Testis (tissue), 3 donors: Measurements from ENCODE around the gene HPCAL4. TPM values are rescaled to one million over a fixed set of nuclear protein-coding genes. Genes with fewer than 3 reads are reported as not detected.
A peak's percentile ranks its signal among the peaks of the same experiment; 100 is the strongest.

Experiments used
- DNase-seq: peaks from one replicate; pipeline ENCODE4 v3.0.0-alpha.2; 2019
- H3K27ac ChIP-seq, 2 donors: fragments of 200-600 bp; sonication (generic); one replicate each; pipeline ENCODE4 v1.5.1; 2019
- H3K27me3 ChIP-seq: fragments of 200-600 bp; sonication (generic); one replicate; pipeline ENCODE4 v1.5.1; 2019
- H3K36me3 ChIP-seq: fragments of 200-600 bp; sonication (generic); one replicate; pipeline ENCODE4 v1.5.1; 2017; ENCODE audit warnings: low read depth; ENCODE audit errors: missing control alignments
- H3K4me1 ChIP-seq: fragments of 200-600 bp; sonication (generic); one replicate; pipeline ENCODE4 v1.5.1; 2019
- H3K4me3 ChIP-seq, 2 donors: fragments of 200-600 bp; sonication (generic); one replicate each; pipeline ENCODE4 v1.5.1; 2017 to 2019
- H3K9me3 ChIP-seq: fragments of 200-600 bp; sonication (generic); one replicate; pipeline ENCODE4 v1.5.1; 2017
- POLR2A ChIP-seq: fragments of 450-650 bp; IDR thresholded peaks from one replicate; pipeline ENCODE4 v1.6.1; 2017; ENCODE audit warnings: antibody characterized with exemption, mild to moderate bottlenecking, moderate library complexity
- WGBS, 2 donors: methylation state at CpG; one replicate each; pipeline ENCODE4 v1.1.5; 2018; 5-methylcytosine and 5-hydroxymethylcytosine counted together
- intact Hi-C: fragments of 100-400 bp; cut with DNase I; formaldehyde crosslinking; loops from one replicate; pipeline ENCODE4 v1.15.1; 2023; ENCODE audit warnings: low total_unique reads
- polyA plus RNA-seq: library from polyadenylated mRNA; stranded (reverse); fragments of 350-450 nt; fragmentation: Illumina TruSeq; extraction: RNeasy Lipid Tissue Mini Kit (QIAGEN cat#74804); gene quantifications from one replicate; pipeline ENCODE4 v1.2.3, GENCODE V29; 2014; ENCODE audit warnings: low read depth, low replicate concordance; ENCODE audit not compliant: insufficient read depth
- total RNA-seq, 2 donors: library from RNA; depleted of rRNA; stranded (reverse); fragments of >200 nt; gene quantifications; one replicate each; pipeline ENCODE4 v1.2.3, GENCODE V29; 2016
- TF ChIP-seq, protein P1 (sequence below), 3 experiments: fragments of 450-650 bp in 2 of 3; fragments of 200-600 bp in 1 of 3; sonication (generic) in 1 of 3; IDR thresholded peaks; one replicate each; pipeline ENCODE4 v1.5.1; 2016 to 2019; ENCODE audit warnings: antibody characterized with exemption in 3 of 3, mild to moderate bottlenecking in 2 of 3, moderate library complexity in 1 of 3

HPCAL4 gene
- total and polyA plus RNA-seq, 3 donors from 2014 or later = 6.9 to 24.5 (median 17.3) TPM

DNA sequence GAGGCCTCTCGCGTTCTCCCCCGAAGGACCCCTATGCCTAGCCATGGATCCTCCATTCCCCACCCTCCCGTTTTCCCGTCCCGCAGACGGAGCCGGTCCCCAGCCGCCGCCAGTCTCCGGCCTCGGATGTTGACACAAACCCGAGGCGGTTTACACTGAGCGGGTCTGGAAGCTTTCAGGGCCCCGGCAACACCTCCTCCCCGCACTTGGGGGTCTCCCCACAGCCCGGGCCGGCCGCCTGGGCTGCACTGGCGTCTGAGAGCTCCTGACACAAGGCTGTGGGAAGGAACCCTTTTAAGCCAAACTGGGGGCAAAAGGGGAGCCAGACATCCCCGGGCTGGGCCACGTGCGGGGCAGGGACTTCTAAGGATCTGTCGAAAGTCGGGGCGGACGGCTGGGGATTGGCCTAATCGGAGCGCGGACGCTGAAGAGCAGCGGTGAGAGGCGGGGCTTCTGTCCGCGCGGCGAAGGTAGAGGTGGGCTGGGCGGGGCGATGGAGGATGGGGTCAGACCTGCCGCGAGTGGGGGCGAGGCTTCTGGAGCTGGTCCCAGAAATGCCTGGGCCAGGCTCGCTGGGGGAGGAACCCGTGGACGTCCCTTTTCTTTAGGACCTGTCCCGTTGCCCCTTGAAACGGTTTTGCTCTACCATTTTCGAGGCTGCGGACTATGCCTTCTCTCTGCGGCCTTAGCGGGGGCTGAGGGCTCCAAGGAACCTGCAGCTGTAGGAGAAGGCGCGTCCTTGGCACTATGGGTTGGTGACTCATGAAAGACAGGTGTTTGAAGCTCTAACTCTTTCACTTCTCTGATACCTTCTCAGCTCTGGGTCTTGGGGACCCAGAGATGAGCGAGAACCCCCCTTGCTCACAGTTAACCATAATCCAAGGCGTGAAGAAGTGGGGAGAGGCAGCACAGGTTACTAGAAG lies 1.2 kb upstream of the HPCAL4 start:
- TF ChIP-seq, protein P1, sequence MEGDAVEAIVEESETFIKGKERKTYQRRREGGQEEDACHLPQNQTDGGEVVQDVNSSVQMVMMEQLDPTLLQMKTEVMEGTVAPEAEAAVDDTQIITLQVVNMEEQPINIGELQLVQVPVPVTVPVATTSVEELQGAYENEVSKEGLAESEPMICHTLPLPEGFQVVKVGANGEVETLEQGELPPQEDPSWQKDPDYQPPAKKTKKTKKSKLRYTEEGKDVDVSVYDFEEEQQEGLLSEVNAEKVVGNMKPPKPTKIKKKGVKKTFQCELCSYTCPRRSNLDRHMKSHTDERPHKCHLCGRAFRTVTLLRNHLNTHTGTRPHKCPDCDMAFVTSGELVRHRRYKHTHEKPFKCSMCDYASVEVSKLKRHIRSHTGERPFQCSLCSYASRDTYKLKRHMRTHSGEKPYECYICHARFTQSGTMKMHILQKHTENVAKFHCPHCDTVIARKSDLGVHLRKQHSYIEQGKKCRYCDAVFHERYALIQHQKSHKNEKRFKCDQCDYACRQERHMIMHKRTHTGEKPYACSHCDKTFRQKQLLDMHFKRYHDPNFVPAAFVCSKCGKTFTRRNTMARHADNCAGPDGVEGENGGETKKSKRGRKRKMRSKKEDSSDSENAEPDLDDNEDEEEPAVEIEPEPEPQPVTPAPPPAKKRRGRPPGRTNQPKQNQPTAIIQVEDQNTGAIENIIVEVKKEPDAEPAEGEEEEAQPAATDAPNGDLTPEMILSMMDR (IDR thresholded peaks at IDR 0.05) = no peak
- no peak for TF ChIP-seq POLR2A
- H3K36me3 ChIP-seq = no peaks in the 10 kb centered on the region
- peak overlapping the region in 1 of 2 donors; percentile 31 for H3K27ac ChIP-seq
- H3K4me1 ChIP-seq = peaks cover 16% of the 10 kb centered on the region
- DNase-seq = peak; percentile 72
- intact Hi-C loops = no loop called here
- WGBS, 2 donors = 10 to 18% methylated on average over 31 to 56 of the region's 56 CpGs
- no peaks in the 10 kb centered on the region for H3K9me3 ChIP-seq
- H3K4me3 ChIP-seq = peak overlapping the region; percentile 37 to 58
- H3K27me3 ChIP-seq = no peaks in the 10 kb centered on the region

DNA sequence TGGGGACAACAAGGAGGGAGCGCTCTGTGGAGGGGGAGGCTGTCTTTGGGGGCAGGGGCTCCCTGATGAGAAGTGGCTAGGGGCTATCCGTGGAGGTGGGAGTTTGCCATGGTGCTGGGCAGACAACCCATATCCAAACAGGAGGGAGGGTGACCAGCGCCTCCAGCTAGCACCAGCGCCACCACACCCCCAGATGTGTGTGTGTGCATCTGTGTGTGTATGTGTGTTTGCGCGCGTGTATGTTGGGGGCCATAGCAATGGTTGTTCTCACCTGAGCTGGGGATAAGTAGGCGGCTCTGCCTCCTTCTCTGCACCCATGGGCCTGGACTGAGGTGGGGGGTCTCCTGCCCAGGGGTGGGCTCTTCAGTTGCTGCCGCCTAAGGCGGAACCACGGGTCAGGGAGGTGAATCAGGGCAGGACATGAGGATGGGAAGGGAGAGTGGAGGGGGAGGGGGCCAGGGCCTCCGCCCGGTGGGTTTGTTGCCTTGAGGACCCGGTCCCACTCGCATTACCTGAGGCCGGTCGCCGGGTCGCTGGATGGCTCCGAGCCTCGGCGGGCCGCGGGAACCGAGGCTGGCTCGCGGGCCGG lies 345 bp downstream of the HPCAL4 start:
- Histone ChIP-seq H3K27me3 (no peaks in the 10 kb centered on the region), H3K4me1 (peaks cover 16% of the 10 kb centered on the region), H3K4me3 (peak overlapping the region; percentile 37 to 58), H3K36me3 (no peaks in the 10 kb centered on the region), H3K9me3 (no peaks in the 10 kb centered on the region), H3K27ac (no peak overlapping the region)
- intact Hi-C loops = no loop called here
- DNase-seq = no peak
- TF ChIP-seq, protein P1 (IDR thresholded peaks at IDR 0.05) = no peak
- no peak for TF ChIP-seq POLR2A
- 16 to 64% methylated on average over 9 to 27 of the region's 28 CpGs for WGBS, 2 donors

DNA sequence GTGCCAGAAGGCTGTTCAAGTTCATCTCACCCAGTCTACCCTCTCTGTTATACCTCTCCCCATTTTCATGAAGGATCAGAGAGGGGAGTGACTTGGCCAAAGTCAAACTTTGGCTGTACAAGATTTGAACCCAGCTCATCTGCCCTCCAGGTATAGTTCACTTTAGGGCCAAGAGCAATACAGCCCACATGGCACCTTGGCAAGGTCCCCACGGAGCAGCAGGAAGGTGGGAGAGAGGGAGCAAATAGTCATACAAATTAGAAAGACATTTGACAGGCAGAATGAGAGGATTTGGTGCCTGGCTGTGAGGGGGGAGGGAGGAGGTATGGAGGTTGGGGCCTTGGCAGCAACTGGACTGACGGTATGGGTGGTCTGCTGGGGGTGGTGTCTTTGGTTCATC lies 1.0 kb downstream of the HPCAL4 start:
- Histone ChIP-seq H3K27me3 (no peaks in the 10 kb centered on the region), H3K27ac (no peak overlapping the region), H3K4me1 (peaks cover 16% of the 10 kb centered on the region), H3K4me3 (no peak overlapping the region), H3K36me3 (no peaks in the 10 kb centered on the region), H3K9me3 (no peaks in the 10 kb centered on the region)
- TF ChIP-seq POLR2A = no peak
- TF ChIP-seq, protein P1 (IDR thresholded peaks at IDR 0.05) = no peak
- no peak for DNase-seq
- WGBS, 2 donors = 38 to 40% methylated on average over 2 of the region's 2 CpGs
- intact Hi-C loops = no loop called here

DNA sequence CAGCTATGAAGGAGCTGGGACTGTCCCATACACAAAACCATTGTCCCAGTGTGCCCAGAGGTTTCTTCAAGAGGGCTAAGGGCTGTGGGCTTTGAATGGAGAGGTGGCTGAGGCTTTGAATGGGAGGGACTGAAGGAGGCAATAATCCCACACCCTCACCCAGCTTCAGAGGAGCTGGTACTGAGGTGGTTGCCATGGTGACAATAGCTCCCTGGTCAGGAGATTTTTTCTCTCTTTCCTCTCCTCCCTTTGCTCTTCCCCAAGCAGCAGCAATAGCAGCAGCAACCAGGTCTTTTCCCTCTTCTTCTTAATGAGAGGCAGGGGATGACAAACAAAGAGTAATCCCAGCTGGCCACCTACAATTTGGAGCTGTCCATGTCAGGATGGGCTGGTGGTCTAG lies 1.6 kb downstream of the HPCAL4 start:
- Histone ChIP-seq H3K9me3 (no peaks in the 10 kb centered on the region), H3K4me3 (no peak overlapping the region), H3K36me3 (no peaks in the 10 kb centered on the region), H3K4me1 (peaks cover 16% of the 10 kb centered on the region), H3K27ac (no peak overlapping the region), H3K27me3 (no peaks in the 10 kb centered on the region)
- TF ChIP-seq, protein P1 (IDR thresholded peaks at IDR 0.05) = no peak
- TF ChIP-seq POLR2A = no peak
- intact Hi-C loops = no loop called here
- no peak for DNase-seq
